ENCODE results near the gene SYNJ2. TPM values are rescaled to one million over a fixed set of nuclear protein-coding genes. Genes with fewer than 3 reads are reported as not detected.

Gene SYNJ2
- total and polyA plus RNA-seq, 2 experiments from 2014 or later, result 20.5 to 28.6 TPM

- peaks cover 100% of the 10 kb centered on the region for H3K79me2 ChIP-seq (ENCODE audit: insufficient read depth)
- peak overlapping the region; percentile 30 for H3K4me3 ChIP-seq
- H3K9me2 ChIP-seq (ENCODE audit: insufficient read depth), result no peaks in the 10 kb centered on the region
- H3K4me2 ChIP-seq (ENCODE audit: unreplicated experiment), result peak overlapping the region; percentile 58
- DNase-seq, result peak; percentile 54
- 38 to 40% methylated on average over 19 of the region's 20 CpGs for WGBS, 2 experiments (ENCODE audit: low coverage in 1 of 2, low lambda C conversion rate in 2 of 2, missing lambda C conversion rate in 2 of 2)
- H3K9me3 ChIP-seq (ENCODE audit: low read depth), result no peaks in the 10 kb centered on the region
- no peaks in the 10 kb centered on the region for H3K27me3 ChIP-seq (replicated peaks; ENCODE audit: insufficient read depth)
- H3K36me3 ChIP-seq (ENCODE audit: low read depth), result peaks cover 17% of the 10 kb centered on the region
- peak overlapping the region; percentile 28; the same call in 1 of the 2 replicates for H2AFZ ChIP-seq
- H3K27ac ChIP-seq, result peak overlapping the region; percentile 67
- peaks cover 19% of the 10 kb centered on the region for H3F3A ChIP-seq (ENCODE audit: insufficient read depth)
- H3K4me1 ChIP-seq (ENCODE audit: insufficient read depth), result peaks cover 23% of the 10 kb centered on the region
- H4K20me1 ChIP-seq (ENCODE audit: insufficient read depth), result no peaks in the 10 kb centered on the region
- TF ChIP-seq EZH2 (IDR thresholded peaks at IDR 0.05; ENCODE audit: insufficient read depth, poor library complexity, severe bottlenecking), result no peak
- no peak for TF ChIP-seq EZH2phosphoT487 (IDR thresholded peaks at IDR 0.05; ENCODE audit: insufficient read depth, low read depth)
- peak overlapping the region; percentile 64 for H3K9ac ChIP-seq
- in situ Hi-C loops (cut with MboI), result no loop called here
Observed at GRCh38 chr6:158016571-158017383, 35.1 kb downstream of the SYNJ2 start.

- Histone ChIP-seq H3F3A (ENCODE audit: insufficient read depth) (peaks cover 19% of the 10 kb centered on the region), H4K20me1 (ENCODE audit: insufficient read depth) (no peaks in the 10 kb centered on the region), H3K27me3 (replicated peaks; ENCODE audit: insufficient read depth) (no peaks in the 10 kb centered on the region), H2AFZ (no peak overlapping the region; the same call in 1 of the 2 replicates), H3K27ac (peak overlapping the region; percentile 67), H3K4me3 (peak overlapping the region; percentile 30; the same call in 1 of the 2 replicates), H3K4me2 (ENCODE audit: unreplicated experiment) (no peak overlapping the region), H3K9me3 (ENCODE audit: low read depth) (no peaks in the 10 kb centered on the region), H3K9me2 (ENCODE audit: insufficient read depth) (no peaks in the 10 kb centered on the region), H3K36me3 (ENCODE audit: low read depth) (peaks cover 17% of the 10 kb centered on the region), H3K79me2 (ENCODE audit: insufficient read depth) (peaks cover 100% of the 10 kb centered on the region), H3K4me1 (ENCODE audit: insufficient read depth) (peaks cover 23% of the 10 kb centered on the region), H3K9ac (peak overlapping the region; percentile 64)
- in situ Hi-C loops (cut with MboI), result no loop called here
- WGBS, 2 experiments (ENCODE audit: low coverage in 1 of 2, low lambda C conversion rate in 2 of 2, missing lambda C conversion rate in 2 of 2), result 89 to 94% methylated on average over 12 to 13 of the region's 13 CpGs
- no peak for DNase-seq
- TF ChIP-seq EZH2 (IDR thresholded peaks at IDR 0.05; ENCODE audit: insufficient read depth, poor library complexity, severe bottlenecking) (no peak), EZH2phosphoT487 (IDR thresholded peaks at IDR 0.05; ENCODE audit: insufficient read depth, low read depth) (no peak)
Observed at GRCh38 chr6:158017621-158018040, 36.0 kb downstream of the SYNJ2 start.

- Histone ChIP-seq H3K9me3 (ENCODE audit: low read depth) (no peaks in the 10 kb centered on the region), H3K9ac (no peak overlapping the region), H3K4me1 (ENCODE audit: insufficient read depth) (peaks cover 23% of the 10 kb centered on the region), H3K4me2 (ENCODE audit: unreplicated experiment) (no peak overlapping the region), H3K36me3 (ENCODE audit: low read depth) (peaks cover 17% of the 10 kb centered on the region), H2AFZ (no peak overlapping the region), H3K27ac (no peak overlapping the region), H3K4me3 (no peak overlapping the region), H3F3A (ENCODE audit: insufficient read depth) (peaks cover 19% of the 10 kb centered on the region), H3K27me3 (replicated peaks; ENCODE audit: insufficient read depth) (no peaks in the 10 kb centered on the region), H4K20me1 (ENCODE audit: insufficient read depth) (no peaks in the 10 kb centered on the region), H3K9me2 (ENCODE audit: insufficient read depth) (no peaks in the 10 kb centered on the region), H3K79me2 (ENCODE audit: insufficient read depth) (peaks cover 100% of the 10 kb centered on the region)
- no peak for DNase-seq
- TF ChIP-seq EZH2phosphoT487 (IDR thresholded peaks at IDR 0.05; ENCODE audit: insufficient read depth, low read depth) (no peak), EZH2 (IDR thresholded peaks at IDR 0.05; ENCODE audit: insufficient read depth, poor library complexity, severe bottlenecking) (no peak)
- in situ Hi-C loops (cut with MboI), result no loop called here
- 84% methylated on average over 18 to 19 of the region's 19 CpGs for WGBS, 2 experiments (ENCODE audit: low coverage in 1 of 2, low lambda C conversion rate in 2 of 2, missing lambda C conversion rate in 2 of 2)
Observed at GRCh38 chr6:158018041-158018771, 36.5 kb downstream of the SYNJ2 start.

- Histone ChIP-seq H4K20me1 (ENCODE audit: insufficient read depth) (no peaks in the 10 kb centered on the region), H2AFZ (no peak overlapping the region), H3K9ac (no peak overlapping the region), H3F3A (ENCODE audit: insufficient read depth) (peaks cover 15% of the 10 kb centered on the region), H3K27ac (no peak overlapping the region), H3K27me3 (replicated peaks; ENCODE audit: insufficient read depth) (no peaks in the 10 kb centered on the region), H3K9me3 (ENCODE audit: low read depth) (no peaks in the 10 kb centered on the region), H3K4me3 (no peak overlapping the region), H3K79me2 (ENCODE audit: insufficient read depth) (peaks cover 100% of the 10 kb centered on the region), H3K36me3 (ENCODE audit: low read depth) (peaks cover 17% of the 10 kb centered on the region), H3K4me1 (ENCODE audit: insufficient read depth) (peaks cover 23% of the 10 kb centered on the region), H3K4me2 (ENCODE audit: unreplicated experiment) (no peak overlapping the region), H3K9me2 (ENCODE audit: insufficient read depth) (no peaks in the 10 kb centered on the region)
- in situ Hi-C loops (cut with MboI), result no loop called here
- peak; percentile 53 for DNase-seq
- 90 to 92% methylated on average over 15 of the region's 15 CpGs for WGBS, 2 experiments (ENCODE audit: low coverage in 1 of 2, low lambda C conversion rate in 2 of 2, missing lambda C conversion rate in 2 of 2)
- TF ChIP-seq EZH2phosphoT487 (IDR thresholded peaks at IDR 0.05; ENCODE audit: insufficient read depth, low read depth) (no peak), EZH2 (IDR thresholded peaks at IDR 0.05; ENCODE audit: insufficient read depth, poor library complexity, severe bottlenecking) (no peak)
Observed at GRCh38 chr6:158018851-158019361, 37.2 kb downstream of the SYNJ2 start.
